GM21367 (cell line): ENCODE measurements around the gene DSTYK.
"Not testable (repeated sequence)": the region's sequence is repeated elsewhere in the genome, so short reads cannot be mapped to it uniquely, and the experiment has no call there.

Experiments used
- ATAC-seq: cut with Tn5 transposase; IDR thresholded peaks from one replicate; pipeline ENCODE4 v1.9.1; 2021; ENCODE audit not compliant: unreplicated experiment

Gene DSTYK

GRCh38 chr1:205172729-205173366 is 38.7 kb downstream of the DSTYK start:
- ATAC-seq = no peak

- ATAC-seq = no peak
Observed at GRCh38 chr1:205171369-205171768, 40.1 kb downstream of the DSTYK start.

GRCh38 chr1:205170532-205171269 is 40.8 kb downstream of the DSTYK start:
- no peak for ATAC-seq

- no peak for ATAC-seq
Observed at GRCh38 chr1:205169248-205169647, 42.3 kb downstream of the DSTYK start.

- no peak for ATAC-seq
Observed at GRCh38 chr1:205168291-205168690, 43.2 kb downstream of the DSTYK start.

GRCh38 chr1:205162301-205162700 is 49.2 kb downstream of the DSTYK start:
- no peak for ATAC-seq

GRCh38 chr1:205161076-205161475 is 50.4 kb downstream of the DSTYK start:
- ATAC-seq = no peak

GRCh38 chr1:205158048-205158616 is 53.4 kb downstream of the DSTYK start:
- ATAC-seq = no peak

GRCh38 chr1:205155665-205156377 is 55.7 kb downstream of the DSTYK start:
- ATAC-seq = not testable (repeated sequence)

GRCh38 chr1:205152505-205152904 is 59.0 kb downstream of the DSTYK start:
- ATAC-seq = no peak

- ATAC-seq = no peak
Observed at GRCh38 chr1:205150651-205151428, 60.7 kb downstream of the DSTYK start.

GRCh38 chr1:205147191-205147835 is 64.2 kb downstream of the DSTYK start:
- no peak for ATAC-seq

- ATAC-seq = no peak
Observed at GRCh38 chr1:205144751-205145150, 66.8 kb downstream of the DSTYK start.

- no peak for ATAC-seq
Observed at GRCh38 chr1:205144046-205144720, 67.3 kb downstream of the DSTYK start.

GRCh38 chr1:205142102-205142469 is 69.4 kb downstream of the DSTYK start:
- ATAC-seq = no peak

- ATAC-seq = no peak
Observed at GRCh38 chr1:205141236-205142101, 70.0 kb downstream of the DSTYK start.

GRCh38 chr1:205140113-205140512 is 71.4 kb downstream of the DSTYK start:
- no peak for ATAC-seq

GRCh38 chr1:205137901-205138300 is 73.6 kb downstream of the DSTYK start:
- ATAC-seq = no peak

- no peak for ATAC-seq
Observed at GRCh38 chr1:205133287-205133686, 78.2 kb downstream of the DSTYK start.
